NCI-H82 (cell line): ENCODE measurements around the gene KIF25.
A peak's percentile ranks its signal among the peaks of the same experiment; 100 is the strongest.

Experiments
- DNase-seq: peaks from one replicate; lab custom pipeline; 2025; lab: John Stamatoyannopoulos, UW

Gene KIF25

GRCh38 chr6:168050881-168051586 lies 53.6 kb downstream of the KIF25 start:
- peak; percentile 12 for DNase-seq

- DNase-seq, result no peak
These were observed 54.2 kb downstream of the KIF25 start for GRCh38 chr6:168051648-168052047.

GRCh38 chr6:168052291-168052891 lies 54.9 kb downstream of the KIF25 start:
- DNase-seq, result no peak

- no peak for DNase-seq
These were observed 55.9 kb downstream of the KIF25 start for GRCh38 chr6:168053086-168053956.

DNA sequence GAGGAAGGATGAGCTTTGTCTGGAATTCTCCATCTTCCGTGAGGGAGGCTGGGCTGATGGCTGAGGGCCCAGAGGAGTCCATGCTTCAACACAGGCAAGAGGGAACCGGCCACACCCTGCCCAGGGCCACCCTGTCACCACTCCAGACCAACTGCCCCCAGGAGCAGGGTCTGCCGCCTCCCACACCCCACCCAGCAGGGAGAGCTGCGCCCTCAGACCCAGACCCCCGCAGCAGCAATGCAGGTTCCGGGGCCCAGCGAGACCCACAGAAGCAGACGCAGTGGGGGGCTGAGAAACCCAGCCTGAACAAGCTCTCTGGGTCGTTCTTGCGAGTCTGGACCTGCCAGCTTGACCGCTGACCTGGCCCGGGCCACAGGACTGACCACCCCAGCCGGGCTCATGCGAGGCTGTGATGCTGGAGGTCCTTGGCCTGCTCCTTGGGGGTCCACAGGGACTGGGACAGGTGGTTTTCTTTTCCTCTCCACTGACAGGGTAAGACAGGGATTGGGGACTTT lies 56.5 kb downstream of the KIF25 start:
- no peak for DNase-seq

- DNase-seq, result no peak
These were observed 57.5 kb downstream of the KIF25 start for GRCh38 chr6:168054765-168055560.

DNA sequence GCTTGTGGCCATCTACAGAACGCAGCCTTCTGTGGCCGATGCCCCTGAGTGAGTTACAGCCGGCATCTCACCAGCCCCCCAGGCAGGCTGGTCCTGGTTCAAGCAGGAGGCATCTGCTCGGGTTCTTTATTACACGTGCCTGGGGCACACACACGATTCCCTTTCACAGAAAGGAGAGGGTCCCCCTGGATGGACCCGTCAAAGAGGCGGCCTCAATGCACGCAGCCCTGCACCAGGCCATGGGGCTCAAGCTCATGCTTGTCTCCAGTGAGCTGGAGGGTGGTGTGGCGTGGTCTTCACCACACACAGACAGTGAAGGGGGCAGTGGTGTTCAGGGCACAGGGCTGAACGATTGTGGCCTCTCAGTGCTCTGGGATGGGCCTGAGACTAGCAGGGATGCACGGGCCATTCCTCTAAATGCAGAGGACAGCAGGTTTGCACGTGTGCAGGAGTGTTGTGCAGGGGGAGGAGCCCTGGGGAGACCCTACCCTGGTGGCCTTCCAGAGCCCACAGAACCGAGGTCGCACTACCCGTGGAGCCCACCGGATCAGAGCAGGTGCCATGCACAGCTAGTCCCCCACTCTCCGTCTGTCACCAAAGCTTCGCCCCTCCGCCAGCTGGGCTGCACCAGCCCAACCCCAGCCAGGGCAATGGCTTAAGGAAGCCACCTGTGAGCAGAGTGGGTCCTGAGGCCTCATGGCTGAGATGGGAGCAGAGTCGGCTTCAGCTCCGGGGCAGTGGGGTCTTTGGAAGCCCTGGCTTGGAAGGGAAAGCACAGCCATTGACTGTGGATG lies 58.4 kb downstream of the KIF25 start:
- DNase-seq, result peak; percentile 12

DNA sequence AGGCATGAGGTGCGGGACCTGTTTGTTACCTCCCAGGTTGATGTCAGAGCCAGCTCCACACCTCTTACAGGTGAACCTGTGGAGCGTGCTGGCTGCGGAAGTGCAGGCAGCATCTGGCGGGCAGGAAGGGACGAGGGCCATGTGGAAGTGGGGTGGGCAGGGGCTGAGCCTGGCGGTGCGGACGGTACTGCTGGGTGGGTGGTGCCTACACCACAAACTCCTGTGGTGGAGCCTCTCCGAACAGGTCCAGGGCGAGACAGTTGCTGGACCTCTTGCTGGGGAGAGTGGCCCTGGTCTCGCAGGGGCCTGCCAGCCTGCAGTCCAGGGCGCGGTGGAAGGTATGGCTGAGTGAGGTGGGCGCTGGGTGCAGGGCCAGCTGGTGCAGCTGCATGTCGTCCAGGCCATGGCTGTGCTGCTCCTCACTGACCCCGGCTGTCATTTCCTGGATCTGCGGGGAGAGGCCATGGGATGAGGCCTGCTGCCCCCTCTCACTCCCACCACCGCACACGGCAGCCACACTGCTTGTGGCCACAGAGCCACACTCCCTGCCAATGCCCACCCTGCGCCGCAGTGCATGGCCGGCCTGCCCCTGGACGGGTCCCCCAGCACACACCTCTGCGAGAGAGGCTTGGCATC lies 59.5 kb downstream of the KIF25 start:
- no peak for DNase-seq

GRCh38 chr6:168057836-168058235 lies 60.4 kb downstream of the KIF25 start:
- no peak for DNase-seq

DNA sequence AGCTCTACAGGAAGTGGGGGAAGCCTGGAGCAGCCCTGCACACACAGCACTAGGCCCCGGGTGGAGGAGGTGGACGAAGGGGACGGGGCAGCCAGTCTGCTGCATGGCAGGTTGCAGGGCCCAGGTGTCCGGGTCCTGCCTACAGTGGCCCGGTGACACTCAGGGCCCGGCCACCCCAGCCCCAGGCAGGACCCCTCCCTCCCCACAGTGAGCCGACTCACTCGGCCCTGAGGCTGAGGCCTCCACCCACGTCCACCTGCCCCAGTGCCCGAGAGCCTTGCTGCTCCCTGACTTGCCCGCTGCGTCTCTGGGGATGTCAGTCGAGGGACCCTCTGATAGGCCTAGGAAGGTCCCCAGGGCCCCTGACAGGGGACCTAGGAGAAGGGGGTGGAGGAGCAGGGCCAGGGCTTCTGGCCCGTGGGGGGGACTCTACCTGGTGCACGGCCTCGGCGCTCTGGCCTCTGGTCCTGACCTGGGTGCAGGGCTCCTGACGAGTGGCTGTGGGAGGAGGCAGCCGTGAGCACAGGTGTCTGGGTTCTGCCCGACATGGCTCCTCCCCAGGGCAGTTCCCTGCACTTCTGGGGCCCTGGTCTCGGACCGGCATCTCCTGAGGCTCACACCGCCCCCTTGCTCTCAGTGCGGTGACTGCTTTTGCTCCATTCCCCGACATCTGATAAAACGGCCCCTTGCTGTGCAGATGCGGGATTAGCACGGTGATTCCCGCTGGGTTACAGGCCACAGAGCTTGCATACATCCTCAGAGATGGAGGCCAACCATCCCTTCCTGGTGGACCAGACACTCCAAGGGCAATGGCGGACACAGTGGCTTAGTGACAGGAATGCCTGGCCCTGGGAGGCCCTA lies 61.5 kb downstream of the KIF25 start:
- peak; percentile 26 for DNase-seq

GRCh38 chr6:168060521-168060931 lies 63.1 kb downstream of the KIF25 start:
- no peak for DNase-seq

DNA sequence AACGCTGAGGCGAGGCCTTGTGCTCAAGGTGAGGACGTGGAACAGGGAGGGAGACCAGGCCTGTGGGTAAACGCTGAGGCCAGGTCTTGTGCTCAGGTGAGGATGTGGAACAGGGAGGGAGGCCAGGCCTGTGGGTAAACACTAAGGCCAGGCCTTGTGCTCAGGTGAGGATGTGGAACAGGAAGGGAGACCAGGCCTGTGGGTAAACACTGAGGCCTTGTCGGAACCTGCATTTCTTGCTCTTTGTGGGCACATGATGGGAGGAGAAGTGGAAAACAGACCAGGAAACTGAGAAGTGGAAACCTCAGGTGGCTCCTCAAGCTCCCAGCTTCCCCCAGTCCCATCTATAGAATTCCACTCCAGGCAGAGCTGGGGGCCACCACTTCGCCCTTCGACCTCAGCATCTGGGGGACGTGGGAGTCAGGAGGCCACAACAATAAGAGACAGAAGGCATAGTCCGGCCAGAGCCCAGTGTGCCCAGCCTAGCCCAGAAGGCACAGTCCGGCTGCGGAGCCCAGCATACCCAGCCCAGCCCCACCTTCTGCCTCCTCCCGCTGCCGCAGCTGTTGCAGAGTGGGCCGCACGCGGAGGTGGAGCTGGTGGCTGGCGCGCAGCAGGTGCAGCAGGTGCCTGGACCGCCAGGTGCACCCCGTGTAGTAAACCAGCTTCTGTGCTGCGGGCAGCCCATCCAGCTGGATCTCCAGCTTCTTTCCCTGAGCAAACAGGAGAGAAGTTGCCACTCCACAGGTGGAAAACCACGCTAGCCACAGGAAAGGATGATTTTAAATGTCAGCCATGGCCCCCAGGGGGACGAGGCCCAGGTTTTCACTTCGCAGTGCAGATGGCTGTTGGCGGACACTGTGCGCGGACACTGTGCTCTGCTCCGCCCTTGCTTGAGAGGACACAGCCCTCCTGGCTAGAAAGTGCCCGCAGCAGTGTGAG lies 64.1 kb downstream of the KIF25 start:
- DNase-seq, result no peak

GRCh38 chr6:168062346-168063289 lies 65.1 kb downstream of the KIF25 start:
- no peak for DNase-seq

GRCh38 chr6:168063431-168063830 lies 66.0 kb downstream of the KIF25 start:
- no peak for DNase-seq

DNA sequence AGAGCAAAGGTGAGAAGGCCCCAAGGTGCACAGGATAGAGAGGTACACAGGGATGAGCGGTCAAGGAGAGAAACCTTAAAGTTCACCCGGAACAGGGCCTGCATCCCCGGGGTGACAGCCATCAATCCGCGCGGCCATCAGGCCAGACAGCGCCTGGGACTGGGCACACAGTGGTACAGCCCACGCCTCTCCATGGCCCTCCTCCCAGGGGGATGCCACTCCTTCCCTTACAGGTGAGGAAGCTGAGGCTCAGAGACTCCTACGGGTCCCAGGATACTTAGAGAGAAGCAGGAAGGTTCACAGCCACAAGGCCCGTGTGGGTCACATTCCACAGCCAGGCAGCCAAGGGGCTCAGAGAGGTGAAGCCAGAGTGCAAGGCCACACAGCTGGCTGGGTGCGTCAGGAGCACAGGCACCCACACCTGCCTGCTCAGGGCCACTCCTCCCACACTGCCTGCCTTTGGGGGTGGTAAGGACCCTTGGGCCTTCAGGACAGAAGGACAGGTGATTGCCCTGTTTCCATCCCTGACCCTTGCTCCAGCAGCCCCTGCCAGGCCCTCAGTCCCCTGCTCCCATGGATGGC lies 66.8 kb downstream of the KIF25 start:
- no peak for DNase-seq

- DNase-seq, result no peak
These were observed 69.7 kb downstream of the KIF25 start for GRCh38 chr6:168067081-168067759.
